Measurements from ENCODE around the gene DGLUCY.
"Not testable (repeated sequence)": the region's sequence is repeated elsewhere in the genome, so short reads cannot be mapped to it uniquely, and the experiment has no call there.

DGLUCY gene

GRCh38 chr14:91078095-91078737 lies 35.7 kb upstream of the DGLUCY start:
- H3K4me3 ChIP-seq (replicated peaks; ENCODE audit: low read depth, low read length), result no peak overlapping the region
- no peak for DNase-seq (ENCODE audit: extremely low read depth, low read depth)
- TF ChIP-seq CTCF (IDR thresholded peaks at IDR 0.05; ENCODE audit: low read depth, low read length, missing control alignments), result no peak

- no peak for DNase-seq (ENCODE audit: extremely low read depth, low read depth)
- no peak for TF ChIP-seq CTCF (IDR thresholded peaks at IDR 0.05; ENCODE audit: low read depth, low read length, missing control alignments)
- no peak overlapping the region for H3K4me3 ChIP-seq (replicated peaks; ENCODE audit: low read depth, low read length)
These were observed 33.8 kb upstream of the DGLUCY start for GRCh38 chr14:91080071-91080470.

- no peak overlapping the region for H3K4me3 ChIP-seq (replicated peaks; ENCODE audit: low read depth, low read length)
- TF ChIP-seq CTCF (IDR thresholded peaks at IDR 0.05; ENCODE audit: low read depth, low read length, missing control alignments), result no peak
- DNase-seq (ENCODE audit: extremely low read depth, low read depth), result no peak
These were observed 31.6 kb upstream of the DGLUCY start for GRCh38 chr14:91082282-91082681.

GRCh38 chr14:91084516-91084915 lies 29.4 kb upstream of the DGLUCY start:
- no peak for TF ChIP-seq CTCF (IDR thresholded peaks at IDR 0.05; ENCODE audit: low read depth, low read length, missing control alignments)
- DNase-seq (ENCODE audit: extremely low read depth, low read depth), result no peak
- H3K4me3 ChIP-seq (replicated peaks; ENCODE audit: low read depth, low read length), result no peak overlapping the region

GRCh38 chr14:91087470-91087869 lies 26.4 kb upstream of the DGLUCY start:
- not testable (repeated sequence) for H3K4me3 ChIP-seq (replicated peaks; ENCODE audit: low read depth, low read length); DNase-seq (ENCODE audit: extremely low read depth, low read depth)

- no peak for DNase-seq (ENCODE audit: extremely low read depth, low read depth)
These were observed 25.2 kb upstream of the DGLUCY start for GRCh38 chr14:91088585-91089235.

More at GRCh38 chr14:91088585-91089235, 25.2 kb upstream of the DGLUCY start:
- no peak for TF ChIP-seq CTCF (IDR thresholded peaks at IDR 0.05; ENCODE audit: low read depth, low read length, missing control alignments)
- no peak overlapping the region for H3K4me3 ChIP-seq (replicated peaks; ENCODE audit: low read depth, low read length)

All from HFF-Myc (cell line).